Neutrophil (primary cell): ENCODE measurements around the gene ARHGAP32.

Source experiments
- H3K27ac ChIP-seq: fragments of 200-600 bp; sonication (generic); 2 replicates; pipeline ENCODE4 v1.5.1; 2016; ENCODE audit warnings: mild to moderate bottlenecking, moderate library complexity
- H3K27me3 ChIP-seq: fragments of 200-600 bp; sonication (generic); 2 replicates; pipeline ENCODE4 v1.6.0; 2016; ENCODE audit warnings: mild to moderate bottlenecking
- H3K36me3 ChIP-seq: fragments of 200-600 bp; sonication (generic); 2 replicates; pipeline ENCODE4 v1.5.1; 2017
- H3K4me1 ChIP-seq, 2 experiments: fragments of 200-600 bp in 1 of 2; sonication (generic) in 1 of 2; 1 replicate in 1 of 2; 2 replicates in 1 of 2; pipeline versions ENCODE4 v1.5.1 to v1.6.1; 2013 to 2016; ENCODE audit warnings: low read depth in 1 of 2, low read length in 1 of 2, mild to moderate bottlenecking in 1 of 2, moderate library complexity in 1 of 2; ENCODE audit not compliant: control insufficient read depth in 1 of 2, insufficient read depth in 1 of 2
- H3K4me3 ChIP-seq, 2 experiments: fragments of 200-600 bp in 1 of 2; sonication (generic) in 1 of 2; 1 replicate in 1 of 2; 2 replicates in 1 of 2; pipeline ENCODE4 v1.5.1; 2013 to 2016; ENCODE audit warnings: low read depth in 1 of 2, low read length in 1 of 2, mild to moderate bottlenecking in 1 of 2, moderate library complexity in 1 of 2
- H3K9me3 ChIP-seq: fragments of 200-600 bp; sonication (generic); 2 replicates; pipeline ENCODE4 v1.5.1; 2016
- TF ChIP-seq, protein P1 (sequence below): fragments of 200-600 bp; sonication (generic); IDR thresholded peaks from 2 replicates; pipeline ENCODE4 v1.5.1; 2016; ENCODE audit warnings: antibody characterized with exemption

The ARHGAP32 gene

DNA sequence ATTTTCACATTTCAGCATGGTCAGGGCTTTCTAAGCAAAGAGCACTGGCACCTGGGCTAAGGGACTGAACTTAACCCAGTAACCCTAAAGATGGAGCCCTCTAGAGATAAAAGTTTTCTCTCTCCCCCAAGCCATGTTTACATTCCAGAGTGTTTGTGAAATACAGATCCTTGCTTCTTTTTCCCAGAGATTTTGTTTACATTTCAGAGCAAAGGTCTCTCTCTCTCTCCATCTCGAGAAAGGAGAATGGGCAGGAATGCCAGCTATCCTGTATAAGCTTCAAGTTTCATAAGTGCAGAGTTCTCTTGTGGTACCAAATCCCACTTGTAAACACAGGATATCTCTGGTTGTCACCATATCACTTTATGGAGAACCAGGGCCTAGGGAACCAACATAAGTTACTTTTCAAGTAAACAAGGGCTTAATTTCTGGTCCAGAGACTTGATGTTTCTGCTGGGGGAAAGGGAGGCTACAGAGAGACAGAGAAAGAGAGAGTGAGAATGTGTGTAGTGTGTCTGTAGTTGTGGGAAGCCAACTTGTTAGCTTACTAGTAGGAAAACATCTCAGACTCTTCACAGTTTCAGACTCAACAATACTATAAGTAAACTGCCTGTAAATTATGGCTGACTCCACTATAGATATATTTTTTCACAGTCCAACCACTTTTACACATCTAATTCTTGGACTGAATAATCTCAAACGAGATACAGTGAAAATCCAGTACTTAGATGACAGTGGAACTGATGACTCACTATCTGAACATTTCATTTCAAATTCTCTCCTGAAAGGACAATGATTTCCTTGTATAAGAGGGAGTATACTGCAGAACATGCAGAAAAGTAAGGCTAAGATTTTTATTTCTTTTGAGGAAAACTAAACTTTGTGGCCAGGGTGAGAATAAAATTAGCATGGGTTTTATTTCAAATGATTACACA is 76.2 kb downstream of the ARHGAP32 start:
- no peaks in the 10 kb centered on the region for H3K36me3 ChIP-seq
- no peaks in the 10 kb centered on the region for H3K9me3 ChIP-seq
- TF ChIP-seq, protein P1, sequence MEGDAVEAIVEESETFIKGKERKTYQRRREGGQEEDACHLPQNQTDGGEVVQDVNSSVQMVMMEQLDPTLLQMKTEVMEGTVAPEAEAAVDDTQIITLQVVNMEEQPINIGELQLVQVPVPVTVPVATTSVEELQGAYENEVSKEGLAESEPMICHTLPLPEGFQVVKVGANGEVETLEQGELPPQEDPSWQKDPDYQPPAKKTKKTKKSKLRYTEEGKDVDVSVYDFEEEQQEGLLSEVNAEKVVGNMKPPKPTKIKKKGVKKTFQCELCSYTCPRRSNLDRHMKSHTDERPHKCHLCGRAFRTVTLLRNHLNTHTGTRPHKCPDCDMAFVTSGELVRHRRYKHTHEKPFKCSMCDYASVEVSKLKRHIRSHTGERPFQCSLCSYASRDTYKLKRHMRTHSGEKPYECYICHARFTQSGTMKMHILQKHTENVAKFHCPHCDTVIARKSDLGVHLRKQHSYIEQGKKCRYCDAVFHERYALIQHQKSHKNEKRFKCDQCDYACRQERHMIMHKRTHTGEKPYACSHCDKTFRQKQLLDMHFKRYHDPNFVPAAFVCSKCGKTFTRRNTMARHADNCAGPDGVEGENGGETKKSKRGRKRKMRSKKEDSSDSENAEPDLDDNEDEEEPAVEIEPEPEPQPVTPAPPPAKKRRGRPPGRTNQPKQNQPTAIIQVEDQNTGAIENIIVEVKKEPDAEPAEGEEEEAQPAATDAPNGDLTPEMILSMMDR = no peak
- H3K4me1 ChIP-seq = no peaks in the 10 kb centered on the region
- no peak overlapping the region for H3K4me3 ChIP-seq
- no peaks in the 10 kb centered on the region for H3K27me3 ChIP-seq
- H3K27ac ChIP-seq = no peak overlapping the region

DNA sequence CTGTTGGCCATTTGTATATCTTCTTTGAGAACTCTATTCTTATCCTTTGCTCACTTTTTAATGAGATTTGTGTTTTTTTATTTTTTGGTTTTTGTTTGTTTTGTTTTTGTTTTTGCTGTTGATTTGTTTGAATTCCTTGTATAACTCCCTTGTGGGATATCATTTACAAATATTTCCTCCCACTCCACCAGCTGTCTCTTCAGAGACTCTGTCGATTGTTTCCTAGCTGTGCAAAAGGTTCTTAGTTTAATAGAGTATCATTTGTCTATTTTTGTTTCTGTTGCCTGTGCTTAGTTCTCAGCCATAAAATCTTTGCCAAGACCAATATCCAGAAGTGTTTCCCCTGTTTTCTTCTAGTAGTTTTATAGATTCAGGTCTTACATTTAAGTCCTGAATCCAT is 82.4 kb downstream of the ARHGAP32 start:
- H3K36me3 ChIP-seq = no peaks in the 10 kb centered on the region
- H3K4me3 ChIP-seq = no peak overlapping the region
- no peaks in the 10 kb centered on the region for H3K27me3 ChIP-seq
- no peaks in the 10 kb centered on the region for H3K4me1 ChIP-seq
- TF ChIP-seq, protein P1 = no peak
- H3K9me3 ChIP-seq = no peaks in the 10 kb centered on the region
- H3K27ac ChIP-seq = no peak overlapping the region

DNA sequence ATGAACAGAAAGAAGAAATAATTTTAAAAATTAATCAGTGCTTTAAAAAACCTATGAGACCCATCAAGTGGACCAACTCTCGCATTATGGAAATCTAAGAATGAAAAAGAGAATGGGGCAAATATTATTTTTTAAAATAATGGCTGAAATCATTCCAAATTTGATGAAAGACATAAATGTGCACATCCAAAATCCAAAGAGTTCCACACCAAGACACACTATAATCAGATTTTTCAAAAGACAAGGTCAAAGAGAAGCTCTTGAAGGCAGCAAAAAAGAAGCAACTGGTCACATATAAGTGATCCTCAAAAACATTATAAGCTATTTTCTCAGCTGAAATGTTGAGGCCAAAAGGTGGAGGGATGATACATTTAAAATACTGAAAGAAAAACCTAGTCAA is 85.3 kb downstream of the ARHGAP32 start:
- Histone ChIP-seq H3K4me3 (no peak overlapping the region), H3K9me3 (no peaks in the 10 kb centered on the region), H3K27ac (no peak overlapping the region), H3K4me1 (no peaks in the 10 kb centered on the region), H3K27me3 (no peaks in the 10 kb centered on the region), H3K36me3 (no peaks in the 10 kb centered on the region)
- TF ChIP-seq, protein P1 = no peak

DNA sequence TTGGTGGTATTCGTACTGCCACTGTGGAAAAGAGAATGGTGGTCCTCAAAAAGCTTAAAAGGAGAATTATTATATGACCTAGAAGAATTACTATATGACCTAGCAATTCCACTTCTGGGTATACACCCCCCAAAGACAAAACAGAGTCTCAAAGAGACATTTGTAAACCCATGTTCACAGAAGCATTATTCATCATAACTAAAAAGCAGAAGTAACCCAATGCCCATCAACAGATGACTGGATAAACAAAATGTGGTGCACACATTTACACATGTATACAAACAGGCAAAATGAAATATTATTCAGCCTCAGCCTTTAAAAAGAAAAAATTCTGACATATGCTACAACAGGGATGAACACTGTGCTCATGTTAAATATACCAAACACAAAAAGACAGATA is 89.4 kb downstream of the ARHGAP32 start:
- H3K27me3 ChIP-seq = no peaks in the 10 kb centered on the region
- TF ChIP-seq, protein P1 = no peak
- H3K9me3 ChIP-seq = no peaks in the 10 kb centered on the region
- H3K36me3 ChIP-seq = no peaks in the 10 kb centered on the region
- no peak overlapping the region for H3K27ac ChIP-seq
- no peaks in the 10 kb centered on the region for H3K4me1 ChIP-seq
- H3K4me3 ChIP-seq = no peak overlapping the region

DNA sequence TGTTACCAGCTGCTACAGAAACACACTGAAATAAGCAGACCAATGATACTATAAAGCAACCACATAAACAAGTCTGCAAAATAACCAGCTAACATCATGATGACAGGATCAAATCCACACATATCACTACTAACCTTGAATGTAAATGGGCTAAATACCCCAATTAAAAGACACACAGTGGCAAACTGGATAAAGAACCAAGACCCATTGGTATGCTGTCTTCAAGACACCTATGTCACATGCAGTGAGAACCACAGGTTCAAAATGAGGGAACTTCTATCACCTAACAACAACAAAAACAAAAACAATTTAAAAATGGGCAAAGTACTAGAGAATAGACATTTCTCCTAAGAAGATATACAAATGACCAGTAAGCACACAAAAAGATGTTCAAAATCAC is 89.9 kb downstream of the ARHGAP32 start:
- H3K4me3 ChIP-seq = no peak overlapping the region
- no peak overlapping the region for H3K27ac ChIP-seq
- H3K36me3 ChIP-seq = no peaks in the 10 kb centered on the region
- H3K4me1 ChIP-seq = no peaks in the 10 kb centered on the region
- no peaks in the 10 kb centered on the region for H3K27me3 ChIP-seq
- no peaks in the 10 kb centered on the region for H3K9me3 ChIP-seq
- TF ChIP-seq, protein P1 = no peak
